ELF-1 (cell line): Measurements from ENCODE around the gene PAPLN.
A peak's percentile ranks its signal among the peaks of the same experiment; 100 is the strongest.
"Not testable (repeated sequence)": the region's sequence is repeated elsewhere in the genome, so short reads cannot be mapped to it uniquely, and the experiment has no call there.

Experiments
- DNase-seq: peaks from one replicate; pipeline ENCODE4 v3.0.0-alpha.2; 2016; ENCODE audit warnings: low read depth, low spot score

PAPLN gene, protein sequence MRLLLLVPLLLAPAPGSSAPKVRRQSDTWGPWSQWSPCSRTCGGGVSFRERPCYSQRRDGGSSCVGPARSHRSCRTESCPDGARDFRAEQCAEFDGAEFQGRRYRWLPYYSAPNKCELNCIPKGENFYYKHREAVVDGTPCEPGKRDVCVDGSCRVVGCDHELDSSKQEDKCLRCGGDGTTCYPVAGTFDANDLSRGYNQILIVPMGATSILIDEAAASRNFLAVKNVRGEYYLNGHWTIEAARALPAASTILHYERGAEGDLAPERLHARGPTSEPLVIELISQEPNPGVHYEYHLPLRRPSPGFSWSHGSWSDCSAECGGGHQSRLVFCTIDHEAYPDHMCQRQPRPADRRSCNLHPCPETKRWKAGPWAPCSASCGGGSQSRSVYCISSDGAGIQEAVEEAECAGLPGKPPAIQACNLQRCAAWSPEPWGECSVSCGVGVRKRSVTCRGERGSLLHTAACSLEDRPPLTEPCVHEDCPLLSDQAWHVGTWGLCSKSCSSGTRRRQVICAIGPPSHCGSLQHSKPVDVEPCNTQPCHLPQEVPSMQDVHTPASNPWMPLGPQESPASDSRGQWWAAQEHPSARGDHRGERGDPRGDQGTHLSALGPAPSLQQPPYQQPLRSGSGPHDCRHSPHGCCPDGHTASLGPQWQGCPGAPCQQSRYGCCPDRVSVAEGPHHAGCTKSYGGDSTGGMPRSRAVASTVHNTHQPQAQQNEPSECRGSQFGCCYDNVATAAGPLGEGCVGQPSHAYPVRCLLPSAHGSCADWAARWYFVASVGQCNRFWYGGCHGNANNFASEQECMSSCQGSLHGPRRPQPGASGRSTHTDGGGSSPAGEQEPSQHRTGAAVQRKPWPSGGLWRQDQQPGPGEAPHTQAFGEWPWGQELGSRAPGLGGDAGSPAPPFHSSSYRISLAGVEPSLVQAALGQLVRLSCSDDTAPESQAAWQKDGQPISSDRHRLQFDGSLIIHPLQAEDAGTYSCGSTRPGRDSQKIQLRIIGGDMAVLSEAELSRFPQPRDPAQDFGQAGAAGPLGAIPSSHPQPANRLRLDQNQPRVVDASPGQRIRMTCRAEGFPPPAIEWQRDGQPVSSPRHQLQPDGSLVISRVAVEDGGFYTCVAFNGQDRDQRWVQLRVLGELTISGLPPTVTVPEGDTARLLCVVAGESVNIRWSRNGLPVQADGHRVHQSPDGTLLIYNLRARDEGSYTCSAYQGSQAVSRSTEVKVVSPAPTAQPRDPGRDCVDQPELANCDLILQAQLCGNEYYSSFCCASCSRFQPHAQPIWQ

DNA sequence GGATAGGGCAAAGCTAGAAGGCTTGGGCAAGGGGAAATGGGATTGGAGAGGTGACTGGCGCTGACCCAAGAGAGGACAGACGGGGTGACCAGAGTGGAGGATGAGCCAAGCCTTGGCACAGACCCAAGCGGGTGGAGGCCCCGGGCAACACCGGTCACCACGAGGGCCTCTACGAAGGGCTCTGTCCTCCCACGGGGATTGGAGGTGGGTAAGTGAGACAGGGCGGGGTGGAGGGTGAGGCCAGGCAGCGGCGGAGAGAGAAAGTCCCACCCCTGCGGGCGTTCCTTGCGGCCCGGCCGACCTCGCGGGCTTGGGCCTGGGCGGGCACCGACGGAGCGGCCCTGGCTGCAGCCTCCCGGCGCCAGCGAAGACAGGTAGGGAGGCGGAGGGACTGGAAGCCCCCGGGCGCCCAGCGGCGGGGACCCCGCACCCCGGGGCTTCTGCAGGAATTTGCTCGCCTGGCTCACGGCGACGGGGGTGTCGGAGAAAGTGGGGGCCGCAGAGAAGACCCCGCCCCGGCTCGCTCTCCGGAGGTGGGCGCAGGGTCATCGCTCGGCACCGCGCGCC lies at the start of gene PAPLN:
TSS of gene PAPLN (plus strand) at position 288 of the 567 bp plus-strand sequence. CDS start 2,273 bp downstream, outside the sequence.
- peak; percentile 36 for DNase-seq

DNA sequence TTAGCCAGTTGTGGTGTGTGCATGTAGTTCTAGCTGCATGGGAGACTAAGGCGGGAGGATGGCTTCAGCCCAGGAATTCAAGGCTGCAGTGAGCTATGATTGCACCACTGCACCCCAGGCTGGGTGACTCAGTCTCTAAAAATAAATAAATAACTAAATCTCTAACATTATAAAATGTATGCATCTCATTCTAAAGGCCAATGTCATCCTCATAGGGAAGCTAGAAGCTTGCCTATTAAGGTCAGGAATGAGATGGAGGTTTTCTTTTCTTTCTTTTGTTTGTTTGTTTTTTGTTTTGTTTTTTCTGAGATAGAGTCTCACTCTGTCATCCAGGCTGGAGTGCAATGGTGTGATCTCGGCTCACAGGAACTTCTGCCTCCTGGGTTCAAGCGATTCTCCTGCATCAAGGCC lies 48.8 kb upstream of the PAPLN start:
- no peak for DNase-seq

GRCh38 chr14:73189651-73190050 lies 47.7 kb upstream of the PAPLN start:
- DNase-seq: no peak

DNA sequence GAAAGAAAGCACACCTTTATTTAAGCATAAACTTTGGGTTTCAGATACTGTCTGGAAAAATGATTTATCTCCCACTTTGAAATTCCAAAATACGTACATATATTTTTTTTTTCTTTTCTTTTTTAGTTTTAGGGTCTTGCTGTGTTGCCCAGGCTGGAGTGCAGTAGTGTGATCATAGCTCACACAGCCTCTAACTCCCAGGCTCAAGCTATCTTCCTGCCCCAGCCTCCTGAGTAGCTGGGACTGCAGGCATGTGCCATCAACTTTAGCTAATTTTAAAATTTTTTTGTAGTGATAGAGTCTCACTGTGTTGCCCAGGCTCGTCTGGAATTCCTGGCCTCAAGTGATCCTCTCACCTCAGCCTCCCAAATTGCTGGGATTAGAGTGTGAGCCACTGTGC lies 45.9 kb upstream of the PAPLN start:
- DNase-seq: no peak

DNA sequence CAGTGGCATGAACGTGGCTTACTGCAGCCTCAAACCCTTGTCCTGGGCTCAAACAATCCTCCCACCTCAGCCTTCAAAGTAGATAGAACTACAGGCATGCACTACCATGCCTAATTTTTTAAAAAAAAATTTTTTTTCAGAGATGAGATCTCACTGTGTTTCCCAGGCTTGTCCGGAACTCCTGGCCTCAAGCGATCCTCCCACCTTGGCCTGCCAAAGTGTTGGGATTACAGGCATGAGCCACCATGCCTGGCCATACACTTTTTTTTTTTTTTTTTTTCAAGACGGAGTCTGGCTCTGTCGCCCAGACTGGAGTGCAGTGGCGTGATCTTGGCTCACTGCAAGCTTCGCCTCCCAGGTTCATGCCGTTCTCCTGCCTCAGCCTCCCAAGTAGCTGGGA lies 43.0 kb upstream of the PAPLN start:
- DNase-seq: not testable (repeated sequence)

DNA sequence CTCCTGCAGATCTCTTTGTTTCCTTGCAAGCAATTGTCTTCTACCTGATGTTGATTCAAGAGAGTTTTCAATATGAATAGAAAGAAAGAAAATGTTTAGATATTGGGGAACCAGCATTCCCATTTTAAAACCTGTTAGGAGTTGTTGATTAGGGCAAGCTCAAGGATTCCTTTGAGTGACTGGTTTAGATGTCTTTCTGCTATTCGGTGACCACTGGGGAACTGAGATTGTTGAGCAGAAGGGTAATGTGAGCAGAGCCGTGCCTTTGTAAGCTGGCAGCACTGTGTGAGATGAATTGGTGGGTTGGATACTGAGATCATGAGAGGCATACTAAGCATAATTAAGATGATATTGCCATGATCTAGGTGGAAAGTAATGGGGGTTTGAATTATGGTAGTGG lies 39.1 kb upstream of the PAPLN start:
- no peak for DNase-seq

DNA sequence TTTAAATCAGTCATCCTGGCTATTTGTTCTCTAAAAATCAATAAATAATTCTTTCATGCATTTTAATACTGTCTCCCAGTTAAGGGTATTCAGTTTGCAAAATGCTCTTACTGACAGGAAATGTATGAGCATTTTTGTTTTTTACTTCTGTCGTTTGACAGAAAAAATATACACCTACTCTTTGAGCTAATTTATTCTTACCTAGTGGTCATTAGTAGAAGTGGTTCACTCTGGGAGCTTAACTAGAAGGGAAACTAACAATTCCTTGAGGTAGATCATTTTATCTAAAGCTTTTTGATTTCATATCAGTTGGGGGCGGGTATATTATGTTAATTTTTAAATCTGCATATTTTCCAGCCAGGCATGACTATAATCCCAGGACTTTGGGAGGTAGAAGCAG lies 33.8 kb upstream of the PAPLN start:
- DNase-seq: no peak

DNA sequence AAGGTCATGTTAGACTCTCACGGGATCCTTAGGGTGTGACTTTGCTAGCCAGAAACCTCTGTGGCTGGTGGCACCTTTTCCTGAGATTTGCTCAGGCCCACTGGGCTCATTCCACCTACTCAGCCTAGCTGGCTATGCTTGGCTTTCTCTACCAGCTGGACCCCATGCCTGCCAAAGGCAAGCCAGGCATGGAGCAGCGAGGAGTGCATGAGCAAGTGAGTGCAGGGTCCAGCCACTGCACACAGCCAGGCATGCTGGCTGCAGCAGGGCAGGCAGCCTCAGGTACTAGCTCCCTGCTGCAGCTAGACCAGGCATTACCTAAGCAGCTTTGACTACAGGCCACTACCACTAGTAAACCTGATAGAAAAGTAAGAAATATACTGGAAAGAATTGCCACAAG lies 29.7 kb upstream of the PAPLN start:
- DNase-seq: no peak

DNA sequence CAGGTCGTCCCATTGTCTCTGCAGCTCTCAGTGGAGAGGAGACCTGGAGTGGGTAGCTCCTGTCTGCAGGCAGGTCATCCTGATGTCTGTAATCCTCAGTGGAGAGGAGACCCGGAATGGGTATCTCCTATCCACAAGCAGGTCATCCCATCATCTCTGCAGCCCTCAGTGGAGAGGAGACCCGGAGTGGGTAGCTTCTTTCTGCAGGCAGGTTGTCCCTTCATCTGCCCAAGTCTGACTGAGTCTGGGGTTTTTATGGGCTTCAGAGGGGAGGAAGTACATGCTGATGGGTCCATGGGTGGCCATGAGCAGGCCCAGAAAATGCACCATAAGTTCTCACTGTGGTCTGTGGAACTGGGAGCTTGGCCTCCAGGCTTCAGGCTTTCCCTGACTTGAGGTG lies 28.9 kb upstream of the PAPLN start:
- no peak for DNase-seq

DNA sequence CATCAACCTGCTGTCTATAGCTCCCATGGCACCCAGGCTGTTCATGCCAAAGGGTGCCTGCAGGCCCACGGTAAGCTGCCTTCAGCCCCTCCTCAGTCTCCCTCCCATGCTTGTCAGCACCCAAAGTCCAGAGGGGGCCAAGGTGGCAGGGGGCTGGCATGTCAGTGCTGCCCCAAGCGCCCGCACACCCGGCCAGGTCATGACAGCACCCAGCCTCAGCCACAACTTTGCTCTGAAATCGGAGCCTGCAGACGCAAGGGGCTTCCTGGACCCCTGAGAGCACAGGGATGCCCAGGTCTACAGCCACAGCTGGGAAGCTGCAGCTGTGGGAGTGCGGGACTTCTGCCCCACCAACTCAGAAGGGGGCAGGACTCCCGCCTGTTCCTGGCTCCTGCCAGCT lies 28.5 kb upstream of the PAPLN start:
- no peak for DNase-seq

GRCh38 chr14:73209953-73210352 lies 27.4 kb upstream of the PAPLN start:
- DNase-seq: no peak

DNA sequence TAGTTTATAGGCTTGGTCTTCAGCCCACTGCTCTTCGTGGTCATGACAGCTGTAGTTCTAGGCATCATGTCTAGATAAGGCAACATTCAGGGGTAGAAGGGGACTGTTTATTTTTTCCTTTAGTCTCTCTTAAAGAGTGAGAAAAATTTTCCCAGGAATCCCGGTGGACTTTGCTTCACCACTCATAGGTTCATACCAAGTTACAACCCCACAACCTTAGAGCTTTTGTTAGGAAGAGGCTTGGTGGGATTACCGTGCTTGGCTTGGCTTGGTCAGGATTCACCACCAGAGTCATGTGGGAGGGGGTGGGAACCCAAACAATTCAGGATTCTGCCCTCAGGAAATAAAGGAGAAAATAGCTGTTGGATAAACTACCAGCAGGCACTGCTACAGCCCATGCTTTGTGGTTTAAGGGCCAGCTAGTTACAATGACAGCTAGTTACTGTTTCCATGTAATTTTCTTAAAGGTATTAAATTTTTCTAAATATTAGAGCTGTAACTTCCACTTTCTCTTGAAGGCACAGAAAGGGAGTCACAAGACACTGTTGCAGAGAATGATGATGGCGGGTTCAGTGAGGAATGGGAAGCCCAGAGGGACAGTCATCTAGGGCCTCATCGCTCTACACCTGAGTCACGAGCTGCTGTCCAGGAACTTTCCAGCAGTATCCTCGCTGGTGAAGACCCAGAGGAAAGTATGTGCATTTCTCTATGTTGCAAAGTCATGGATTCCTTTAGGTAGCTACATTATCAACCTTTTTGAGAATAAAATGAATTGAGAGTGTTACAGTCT lies 25.9 kb upstream of the PAPLN start:
- no peak for DNase-seq

GRCh38 chr14:73216030-73216429 lies 21.3 kb upstream of the PAPLN start:
- no peak for DNase-seq

DNA sequence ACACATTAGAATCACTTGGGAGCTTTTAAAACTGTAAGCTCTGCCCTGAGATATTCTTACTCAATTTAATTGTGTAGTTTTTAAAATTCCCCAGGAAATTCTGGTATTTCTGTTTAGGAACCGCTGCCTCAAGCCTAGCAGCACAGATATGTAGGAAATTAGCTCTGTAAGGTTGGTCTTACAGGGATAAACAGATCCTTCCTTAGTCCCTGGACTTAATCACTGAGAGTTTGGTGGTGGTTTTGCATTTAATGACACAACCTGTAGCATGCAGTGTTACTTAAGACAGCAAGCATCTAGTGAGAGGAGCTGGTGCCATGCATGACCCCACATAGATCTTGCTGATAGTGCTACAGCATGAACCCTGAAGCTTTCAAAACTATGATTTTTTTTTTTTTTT lies 19.9 kb upstream of the PAPLN start:
- DNase-seq: no peak

DNA sequence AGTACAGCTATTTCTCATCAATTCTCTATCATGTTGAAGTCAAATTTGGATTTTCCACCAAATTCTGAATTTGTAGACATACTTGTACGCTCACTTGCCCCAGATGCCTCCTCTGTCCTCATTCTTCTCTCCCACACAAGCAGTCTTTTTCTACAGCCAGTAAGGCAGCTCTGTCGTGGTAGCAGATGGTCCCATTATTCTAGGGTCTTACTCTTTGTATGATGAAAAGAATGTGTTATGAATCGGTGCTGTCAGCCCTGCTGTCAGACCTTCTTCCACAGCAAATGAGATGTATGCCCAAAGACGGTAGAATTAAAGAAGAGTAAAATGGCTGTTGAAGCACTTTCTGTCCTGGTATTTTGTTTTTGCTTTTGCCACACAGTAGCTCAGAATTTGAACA lies 17.2 kb upstream of the PAPLN start:
- no peak for DNase-seq

GRCh38 chr14:73220634-73221033 lies 16.7 kb upstream of the PAPLN start:
- no peak for DNase-seq

- DNase-seq: no peak
These were observed 15.4 kb upstream of the PAPLN start for GRCh38 chr14:73221945-73222344.

GRCh38 chr14:73223049-73223448 lies 14.3 kb upstream of the PAPLN start:
- no peak for DNase-seq

DNA sequence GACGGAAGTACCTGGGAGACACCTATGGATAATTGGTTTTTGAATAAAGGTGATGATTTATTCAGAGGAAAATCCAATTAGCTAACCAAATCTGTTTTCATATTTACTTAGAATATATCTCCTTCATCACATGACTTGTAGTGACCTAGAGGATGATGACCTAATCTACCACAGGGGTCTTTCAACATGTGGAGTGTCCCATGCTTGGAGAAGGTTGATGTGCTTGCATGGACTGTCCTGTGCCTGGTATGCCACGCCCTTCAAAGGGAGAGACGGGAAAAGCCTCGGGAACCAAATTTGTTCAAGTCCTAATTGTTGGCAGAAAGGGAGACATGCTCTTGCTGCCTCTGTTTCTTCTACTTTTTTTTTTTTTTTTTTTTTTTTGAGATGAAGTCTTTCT lies 11.8 kb upstream of the PAPLN start:
- DNase-seq: no peak

DNA sequence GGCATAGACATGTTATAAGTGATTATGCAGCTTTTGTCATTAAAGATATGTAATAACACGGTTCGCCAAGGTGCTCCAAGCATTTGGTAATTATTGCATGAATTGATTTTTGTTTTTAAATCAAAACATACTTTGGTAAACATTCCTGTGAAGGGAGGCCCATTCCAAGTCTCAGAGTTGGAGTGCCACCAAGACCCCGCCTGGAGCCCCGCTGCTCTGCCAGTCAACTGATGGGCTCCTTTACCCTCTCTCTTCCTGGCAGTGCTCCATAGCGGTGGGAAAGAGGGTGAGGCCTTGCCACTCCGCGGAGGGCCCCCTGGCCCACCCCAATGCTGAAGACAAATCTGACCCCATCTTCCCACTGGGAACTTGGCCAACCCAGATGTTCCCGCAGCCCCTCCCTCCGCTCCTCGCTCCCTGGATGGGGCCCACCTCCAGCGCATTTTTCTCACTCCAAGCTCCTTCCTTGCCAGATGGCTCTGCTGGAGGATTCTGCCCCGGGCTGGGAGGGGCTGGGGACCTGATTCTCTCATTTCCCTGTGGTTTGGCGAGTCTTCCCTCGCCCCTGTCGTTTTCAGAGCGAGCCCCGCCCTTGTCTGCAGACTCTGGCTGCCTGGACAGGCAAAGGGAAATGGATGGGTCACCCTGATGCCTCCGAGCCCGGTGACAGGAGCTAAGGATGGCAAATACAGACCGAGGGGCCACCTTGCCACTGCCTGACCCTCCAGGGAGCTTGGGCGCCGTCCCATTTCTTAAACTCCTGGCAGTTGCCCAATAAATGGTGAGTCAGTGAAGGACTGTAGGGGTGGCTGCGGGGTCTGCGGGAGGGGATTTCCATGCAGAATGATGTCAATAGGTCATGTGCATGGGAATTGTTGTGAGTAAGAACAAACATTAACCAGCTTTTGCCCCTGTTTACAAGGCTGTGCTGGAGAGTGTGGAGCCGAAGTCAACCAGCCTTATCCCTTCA lies 9.2 kb upstream of the PAPLN start:
- peak; percentile 78 for DNase-seq
